Activated B cell treated with CpG ODN at 0.5 μM for 24 hours (primary cell): ENCODE data around the gene OPN4. TPM values are rescaled to one million over a fixed set of nuclear protein-coding genes. Genes with fewer than 3 reads are reported as not detected.

Source experiments
- ATAC-seq: fragments of 200-7000 bp; cut with Tn5 transposase; one replicate; pipeline ENCODE4 v1.10.0; 2021; ENCODE audit warnings: low read depth, mild to moderate bottlenecking, moderate library complexity
- CTCF ChIA-PET: fragments of 350-600 bp; sonication (Branson Sonifier 250); formaldehyde crosslinking; loops from one replicate; lab custom pipeline; 2021; ENCODE audit warnings: antibody characterized with exemption; lab: Charles Lee
- POLR2A ChIA-PET: fragments of 350-600 bp; sonication (Branson Sonifier 250); formaldehyde crosslinking; loops from one replicate; lab custom pipeline; 2021; ENCODE audit warnings: antibody characterized with exemption; lab: Charles Lee
- DNase-seq: peaks from one replicate; pipeline ENCODE4 v3.0.0; 2022
- H3K27ac Mint-ChIP-seq: one replicate; pipeline ENCODE4 v1.8.0; 2020; ENCODE audit warnings: mixed read lengths
- H3K27me3 Mint-ChIP-seq: one replicate; pipeline ENCODE4 v1.8.0; 2021; ENCODE audit warnings: mixed read lengths
- H3K36me3 Mint-ChIP-seq: one replicate; pipeline ENCODE4 v1.8.0; 2021; ENCODE audit warnings: low read depth, mixed read lengths
- H3K4me1 Mint-ChIP-seq: one replicate; pipeline ENCODE4 v1.8.0; 2021; ENCODE audit warnings: mixed read lengths
- H3K4me3 Mint-ChIP-seq: one replicate; pipeline ENCODE4 v1.8.0; 2020; ENCODE audit warnings: mild to moderate bottlenecking, mixed read lengths
- H3K9me3 Mint-ChIP-seq: one replicate; pipeline ENCODE4 v1.8.0; 2020; ENCODE audit warnings: mixed read lengths
- CTCF ChIP-seq: fragments of 200-600 bp; IDR thresholded peaks from one replicate; pipeline ENCODE4 v1.8.0; 2022; ENCODE audit warnings: antibody characterized with exemption, mild to moderate bottlenecking
- intact Hi-C: fragments of 100-400 bp; cut with micrococcal nuclease; formaldehyde crosslinking; loops from one replicate; pipeline ENCODE4 v1.15.1; 2024
- total RNA-seq: library from RNA; stranded (reverse); gene quantifications from 2 replicates; pipeline ENCODE4 v1.2.3, GENCODE V29; 2022

Gene OPN4
- total RNA-seq, 1 donor from 2014 or later, result not detected

DNA sequence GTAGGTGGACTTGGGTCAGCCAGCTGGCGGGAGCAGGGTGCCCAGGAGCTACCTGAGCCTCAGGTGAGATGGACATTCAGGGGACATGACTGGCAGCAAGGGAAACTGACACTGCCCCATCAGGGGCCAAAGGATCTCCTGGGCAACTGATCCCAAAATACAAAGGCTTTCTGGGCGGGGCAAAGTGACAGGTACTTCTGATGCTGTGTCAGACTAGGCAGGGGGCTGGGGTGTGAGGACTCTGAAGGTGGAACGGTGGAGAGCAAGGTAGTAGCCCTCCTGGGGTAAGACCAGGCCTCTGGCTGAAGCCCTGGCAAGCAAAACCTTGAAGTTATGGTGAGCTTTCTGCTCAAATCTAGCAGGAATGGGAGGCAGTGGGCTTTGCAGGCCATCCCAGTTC lies 4.4 kb downstream of the OPN4 start:
- H3K36me3 Mint-ChIP-seq, result no peaks in the 10 kb centered on the region
- H3K9me3 Mint-ChIP-seq, result no peaks in the 10 kb centered on the region
- ChIA-PET POLR2A (interaction anchor here (0.5 kb wide), 1 partner anchor 147 kb away, joined by 3 read pairs; no protein-coding TSS in a partner anchor), CTCF (no interaction called here)
- intact Hi-C loops, result no loop called here
- ATAC-seq (no peak), DNase-seq (no peak)
- H3K4me1 Mint-ChIP-seq, result no peaks in the 10 kb centered on the region
- TF ChIP-seq CTCF, result no peak
- H3K27me3 Mint-ChIP-seq, result peaks cover 4% of the 10 kb centered on the region
- no peak overlapping the region for H3K4me3 Mint-ChIP-seq
- no peak overlapping the region for H3K27ac Mint-ChIP-seq

GRCh38 chr10:86659161-86659691 lies 4.9 kb downstream of the OPN4 start:
- TF ChIP-seq CTCF, result no peak
- H3K4me3 Mint-ChIP-seq, result no peak overlapping the region
- DNase-seq (no peak), ATAC-seq (no peak)
- H3K9me3 Mint-ChIP-seq, result no peaks in the 10 kb centered on the region
- intact Hi-C loops, result no loop called here
- ChIA-PET POLR2A (interaction anchor here (0.5 kb wide), 1 partner anchor 146 kb away, joined by 3 read pairs; no protein-coding TSS in a partner anchor), CTCF (no interaction called here)
- no peaks in the 10 kb centered on the region for H3K4me1 Mint-ChIP-seq
- no peak overlapping the region for H3K27ac Mint-ChIP-seq
- H3K27me3 Mint-ChIP-seq, result peaks cover 4% of the 10 kb centered on the region
- H3K36me3 Mint-ChIP-seq, result no peaks in the 10 kb centered on the region

GRCh38 chr10:86659721-86660453 lies 5.5 kb downstream of the OPN4 start:
- no peaks in the 10 kb centered on the region for H3K4me1 Mint-ChIP-seq
- DNase-seq, result no peak
- POLR2A ChIA-PET, result no interaction called here
- H3K9me3 Mint-ChIP-seq, result no peaks in the 10 kb centered on the region
- H3K36me3 Mint-ChIP-seq, result no peaks in the 10 kb centered on the region
- CTCF ChIA-PET, result no interaction called here
- ATAC-seq, result no peak
- no peak overlapping the region for H3K4me3 Mint-ChIP-seq
- TF ChIP-seq CTCF, result no peak
- H3K27me3 Mint-ChIP-seq, result peaks cover 4% of the 10 kb centered on the region
- intact Hi-C loops, result no loop called here
- H3K27ac Mint-ChIP-seq, result no peak overlapping the region

GRCh38 chr10:86661161-86662025 lies 7.0 kb downstream of the OPN4 start:
- Mint-ChIP-seq H3K4me1 (no peaks in the 10 kb centered on the region), H3K27me3 (peaks cover 2% of the 10 kb centered on the region), H3K9me3 (no peaks in the 10 kb centered on the region), H3K27ac (no peak overlapping the region), H3K4me3 (no peak overlapping the region), H3K36me3 (no peaks in the 10 kb centered on the region)
- no peak for ATAC-seq
- ChIA-PET CTCF (no interaction called here), POLR2A (no interaction called here)
- no peak for TF ChIP-seq CTCF
- no peak for DNase-seq
- intact Hi-C loops, result no loop called here
